ENCODE measurements around the gene COL26A1. TPM values are rescaled to one million over a fixed set of nuclear protein-coding genes. Genes with fewer than 3 reads are reported as not detected.

Gene COL26A1
- total and polyA plus RNA-seq, 8 donors, result 0.20 to 0.55 (median 0.31) TPM; not detected in 5

DNA sequence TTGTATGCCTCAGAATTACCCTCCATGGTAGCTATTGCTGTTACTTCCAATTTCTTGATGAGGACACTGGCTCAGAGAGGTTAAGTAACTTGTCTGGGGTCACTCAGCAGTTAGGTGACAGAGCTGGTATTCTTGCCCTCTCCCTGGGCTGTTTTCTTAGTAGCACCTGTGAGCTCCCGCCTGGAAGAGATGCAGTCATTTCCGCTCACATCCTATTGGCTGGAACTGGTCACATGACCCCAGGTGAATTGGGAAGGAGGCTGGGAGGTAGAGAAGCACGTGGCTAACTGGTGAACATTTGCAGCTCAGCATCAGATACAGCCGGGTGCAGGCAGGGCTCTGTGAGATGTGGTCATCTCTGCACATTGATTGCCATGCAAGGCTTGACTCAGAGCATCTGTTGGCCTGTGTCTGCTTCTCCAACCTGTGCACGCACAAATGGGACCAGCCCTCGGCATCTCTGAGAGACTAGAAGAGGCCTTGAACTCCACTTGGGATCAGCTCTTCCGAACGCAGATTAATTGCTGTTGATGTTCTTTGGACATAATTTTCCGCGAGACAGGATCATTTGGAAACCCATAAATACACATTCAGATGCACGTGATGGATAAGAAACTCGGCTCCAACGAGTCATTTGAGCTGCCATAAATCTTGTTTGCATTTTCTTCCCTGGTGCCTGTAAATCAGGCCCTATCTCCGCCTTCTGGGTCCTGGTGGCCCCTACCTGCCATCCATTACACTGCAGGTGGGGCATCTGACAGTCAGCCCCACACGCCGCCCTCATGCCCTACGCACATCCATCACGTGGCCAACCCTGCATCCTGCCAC, 223.6 kb downstream of the COL26A1 start:
- Histone ChIP-seq H3K27me3 (no peaks in the 10 kb centered on the region), H3K4me1 (peaks cover 0 to 5% (median 0%) of the 10 kb centered on the region in 4 donors), H3K9me3 (peaks cover 3 to 10% (median 7%) of the 10 kb centered on the region in 4 donors), H3K4me3 (no peak overlapping the region), H3K27ac (no peak overlapping the region), H3K36me3 (no peaks in the 10 kb centered on the region)
- WGBS, 5 donors, result 65 to 77% (median 74%) methylated on average over 18 of the region's 18 CpGs
- intact Hi-C loops (cut with DNase I; ENCODE audit: low total_unique reads), result no loop called here
- TF ChIP-seq POLR2A (IDR thresholded peaks at IDR 0.05) (no peak), POLR2AphosphoS5 (IDR thresholded peaks at IDR 0.05) (no peak), EP300 (IDR thresholded peaks at IDR 0.05) (no peak)
- TF ChIP-seq, protein P1, sequence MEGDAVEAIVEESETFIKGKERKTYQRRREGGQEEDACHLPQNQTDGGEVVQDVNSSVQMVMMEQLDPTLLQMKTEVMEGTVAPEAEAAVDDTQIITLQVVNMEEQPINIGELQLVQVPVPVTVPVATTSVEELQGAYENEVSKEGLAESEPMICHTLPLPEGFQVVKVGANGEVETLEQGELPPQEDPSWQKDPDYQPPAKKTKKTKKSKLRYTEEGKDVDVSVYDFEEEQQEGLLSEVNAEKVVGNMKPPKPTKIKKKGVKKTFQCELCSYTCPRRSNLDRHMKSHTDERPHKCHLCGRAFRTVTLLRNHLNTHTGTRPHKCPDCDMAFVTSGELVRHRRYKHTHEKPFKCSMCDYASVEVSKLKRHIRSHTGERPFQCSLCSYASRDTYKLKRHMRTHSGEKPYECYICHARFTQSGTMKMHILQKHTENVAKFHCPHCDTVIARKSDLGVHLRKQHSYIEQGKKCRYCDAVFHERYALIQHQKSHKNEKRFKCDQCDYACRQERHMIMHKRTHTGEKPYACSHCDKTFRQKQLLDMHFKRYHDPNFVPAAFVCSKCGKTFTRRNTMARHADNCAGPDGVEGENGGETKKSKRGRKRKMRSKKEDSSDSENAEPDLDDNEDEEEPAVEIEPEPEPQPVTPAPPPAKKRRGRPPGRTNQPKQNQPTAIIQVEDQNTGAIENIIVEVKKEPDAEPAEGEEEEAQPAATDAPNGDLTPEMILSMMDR (IDR thresholded peaks at IDR 0.05), result no peak
- DNase-seq, result peak in 1 of 2 donors; percentile 21

- no peak overlapping the region for H3K27ac ChIP-seq
- DNase-seq, result no peak
- intact Hi-C loops (cut with DNase I; ENCODE audit: low total_unique reads), result no loop called here
These were observed 224.4 kb downstream of the COL26A1 start for GRCh38 chr7:101586906-101587677.

GRCh38 chr7:101588131-101588935, 225.7 kb downstream of the COL26A1 start:
- Histone ChIP-seq H3K27me3 (no peaks in the 10 kb centered on the region), H3K4me1 (peaks cover 0 to 5% (median 0%) of the 10 kb centered on the region in 4 donors), H3K4me3 (no peak overlapping the region), H3K9me3 (peaks cover 2 to 3% (median 3%) of the 10 kb centered on the region in 4 donors), H3K27ac (no peak overlapping the region), H3K36me3 (no peaks in the 10 kb centered on the region)
- DNase-seq, result no peak
- TF ChIP-seq, protein P1 (IDR thresholded peaks at IDR 0.05), result no peak
- TF ChIP-seq POLR2A (IDR thresholded peaks at IDR 0.05), result no peak
- TF ChIP-seq POLR2AphosphoS5 (IDR thresholded peaks at IDR 0.05), result no peak
- intact Hi-C loops (cut with DNase I; ENCODE audit: low total_unique reads), result no loop called here
- WGBS, 5 donors, result 81 to 86% (median 82%) methylated on average over 9 of the region's 9 CpGs

More at GRCh38 chr7:101586906-101587677, 224.4 kb downstream of the COL26A1 start:
- no peaks in the 10 kb centered on the region for H3K27me3 ChIP-seq
- H3K4me1 ChIP-seq, result peaks cover 0 to 5% (median 0%) of the 10 kb centered on the region in 4 donors
- no peak for TF ChIP-seq POLR2A (IDR thresholded peaks at IDR 0.05)
- TF ChIP-seq POLR2AphosphoS5 (IDR thresholded peaks at IDR 0.05), result no peak
- TF ChIP-seq EP300 (IDR thresholded peaks at IDR 0.05), result no peak
- no peak overlapping the region for H3K4me3 ChIP-seq
- no peaks in the 10 kb centered on the region for H3K36me3 ChIP-seq
- 75 to 88% (median 81%) methylated on average over 12 of the region's 12 CpGs for WGBS, 5 donors
- peaks cover 3 to 10% (median 7%) of the 10 kb centered on the region in 4 donors for H3K9me3 ChIP-seq

DNA sequence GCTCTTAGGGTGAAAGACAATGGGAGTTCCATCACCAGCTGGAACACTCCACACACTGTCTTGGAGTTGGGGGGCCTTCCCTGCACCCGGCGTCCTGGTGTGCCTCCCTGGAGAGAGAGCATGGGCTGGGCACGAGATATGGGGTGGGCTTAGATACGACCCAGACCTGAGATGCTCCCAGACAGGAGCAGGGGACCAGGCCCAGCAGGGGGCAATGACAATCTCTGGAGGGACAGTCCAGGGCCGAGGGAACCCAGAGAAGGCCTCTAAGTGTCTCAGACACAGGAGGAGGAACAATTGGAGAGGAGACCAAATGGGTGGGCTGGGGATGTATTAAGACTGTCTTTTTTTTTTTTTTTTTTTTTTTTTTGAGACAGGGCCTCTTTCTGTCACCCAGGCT, 226.4 kb downstream of the COL26A1 start:
- no peak for DNase-seq
- H3K4me3 ChIP-seq, result no peak overlapping the region
- no peaks in the 10 kb centered on the region for H3K9me3 ChIP-seq
- H3K27ac ChIP-seq, result no peak overlapping the region
- H3K36me3 ChIP-seq, result no peaks in the 10 kb centered on the region
- H3K27me3 ChIP-seq, result no peaks in the 10 kb centered on the region
- 73 to 91% (median 86%) methylated on average over 5 of the region's 5 CpGs for WGBS, 5 donors
- H3K4me1 ChIP-seq, result peaks cover 0 to 5% (median 0%) of the 10 kb centered on the region in 4 donors
- TF ChIP-seq, protein P1 (IDR thresholded peaks at IDR 0.05), result no peak
- no peak for TF ChIP-seq POLR2A (IDR thresholded peaks at IDR 0.05)
- TF ChIP-seq EP300 (IDR thresholded peaks at IDR 0.05), result no peak
- no peak for TF ChIP-seq POLR2AphosphoS5 (IDR thresholded peaks at IDR 0.05)
- intact Hi-C loops (cut with DNase I; ENCODE audit: low total_unique reads), result no loop called here

Data from stomach (tissue), 9 donors.